Hippocampal formation (tissue), 2 donors: ENCODE measurements around the gene NPEPL1.

Experiments used
- DNase-seq, 2 donors: peaks; one replicate each; lab custom pipeline; 2025; lab: John Stamatoyannopoulos, UW

Gene NPEPL1

DNA sequence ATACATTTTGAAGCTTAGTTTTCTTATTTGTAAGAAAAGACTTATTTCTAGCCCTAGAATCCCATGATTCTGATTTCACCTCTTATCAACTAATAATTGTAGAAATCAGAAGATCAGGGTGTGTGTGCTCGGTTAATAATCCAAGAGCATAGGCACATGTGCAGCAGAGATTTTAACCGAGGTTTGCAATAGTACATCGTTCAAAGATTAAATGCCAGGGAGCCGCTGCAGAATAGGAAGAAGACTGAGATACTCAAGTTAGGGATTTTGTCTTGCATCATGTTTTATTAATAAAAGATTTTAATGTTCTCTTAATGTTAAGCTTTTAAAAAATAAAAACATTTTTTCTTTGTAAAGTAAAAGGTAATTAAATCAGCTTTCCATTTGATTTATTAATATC lies 34.6 kb upstream of the NPEPL1 start:
- DNase-seq: no peak

DNA sequence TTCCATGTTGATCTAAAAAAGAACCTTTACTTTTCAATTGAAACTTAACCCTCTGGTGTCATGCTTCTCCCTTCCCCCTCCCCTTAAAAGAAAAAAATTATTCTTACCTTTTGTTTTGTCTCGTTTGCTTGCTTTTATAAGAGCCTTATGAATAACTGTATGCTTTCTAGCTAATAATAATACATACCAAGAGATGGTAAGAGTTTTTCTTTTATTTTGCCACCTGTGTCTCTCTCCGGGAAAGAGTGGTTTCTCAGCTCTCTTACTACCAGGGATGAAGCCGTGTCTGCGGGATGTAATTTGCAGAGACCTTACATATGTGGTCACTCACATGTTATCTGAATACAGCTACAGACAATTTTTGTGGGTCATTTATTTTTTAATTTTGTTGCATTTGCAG lies 33.8 kb upstream of the NPEPL1 start:
- DNase-seq: no peak

DNA sequence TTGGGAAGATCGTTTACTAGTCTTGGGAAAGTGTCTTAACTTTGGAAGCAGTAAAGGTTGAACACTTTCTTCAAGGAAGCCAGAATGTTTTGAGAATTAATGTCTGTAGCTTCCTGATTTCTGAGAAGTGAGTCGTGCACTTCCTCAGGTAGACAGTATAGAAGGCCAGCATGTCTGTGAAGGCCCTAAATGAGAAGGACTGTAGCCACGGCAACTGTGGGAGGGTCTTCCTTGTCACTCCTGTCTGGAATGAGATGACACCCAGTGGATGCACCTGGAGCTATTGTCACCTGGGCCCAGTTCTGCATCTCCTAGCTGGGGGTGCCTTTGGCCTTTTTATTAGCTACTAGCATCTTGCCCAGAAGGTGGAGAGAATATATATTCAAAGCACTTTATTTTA lies 32.8 kb upstream of the NPEPL1 start:
- no peak for DNase-seq

DNA sequence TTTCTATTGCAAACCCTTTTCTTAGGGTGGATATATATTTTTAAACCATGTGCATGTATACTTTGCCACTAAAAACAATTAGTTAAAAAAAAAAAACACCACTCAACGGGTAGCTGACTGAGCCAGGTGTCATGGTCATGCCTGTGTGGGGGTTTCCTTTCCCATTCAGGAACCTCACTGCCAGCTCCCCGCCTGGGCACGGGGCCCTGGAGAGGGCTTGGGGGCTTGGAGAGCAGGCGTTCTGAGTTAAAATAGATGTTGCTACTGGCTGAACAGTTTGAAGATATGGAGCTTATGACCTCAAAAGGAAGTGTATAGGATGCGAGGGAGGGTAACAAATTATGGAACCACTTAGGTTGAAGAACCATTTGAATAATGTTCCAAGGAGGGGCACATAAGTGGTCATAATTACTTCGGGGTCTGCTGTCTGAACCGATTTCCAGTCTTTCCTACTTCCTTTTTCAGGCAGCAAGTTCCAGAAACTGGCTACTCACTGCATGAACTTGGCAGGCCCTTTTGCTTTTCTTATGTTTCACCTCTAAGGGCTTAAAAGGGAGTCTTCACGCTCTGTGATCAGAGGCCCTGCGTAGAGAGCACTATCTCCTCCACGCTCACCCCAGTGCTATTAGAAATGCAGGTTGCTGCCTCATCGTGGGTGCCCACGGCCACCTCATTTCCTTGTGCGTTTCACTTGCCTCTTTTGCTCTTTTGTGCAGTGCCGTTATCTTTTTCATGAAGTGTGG lies 31.6 kb upstream of the NPEPL1 start:
- DNase-seq: no peak

DNA sequence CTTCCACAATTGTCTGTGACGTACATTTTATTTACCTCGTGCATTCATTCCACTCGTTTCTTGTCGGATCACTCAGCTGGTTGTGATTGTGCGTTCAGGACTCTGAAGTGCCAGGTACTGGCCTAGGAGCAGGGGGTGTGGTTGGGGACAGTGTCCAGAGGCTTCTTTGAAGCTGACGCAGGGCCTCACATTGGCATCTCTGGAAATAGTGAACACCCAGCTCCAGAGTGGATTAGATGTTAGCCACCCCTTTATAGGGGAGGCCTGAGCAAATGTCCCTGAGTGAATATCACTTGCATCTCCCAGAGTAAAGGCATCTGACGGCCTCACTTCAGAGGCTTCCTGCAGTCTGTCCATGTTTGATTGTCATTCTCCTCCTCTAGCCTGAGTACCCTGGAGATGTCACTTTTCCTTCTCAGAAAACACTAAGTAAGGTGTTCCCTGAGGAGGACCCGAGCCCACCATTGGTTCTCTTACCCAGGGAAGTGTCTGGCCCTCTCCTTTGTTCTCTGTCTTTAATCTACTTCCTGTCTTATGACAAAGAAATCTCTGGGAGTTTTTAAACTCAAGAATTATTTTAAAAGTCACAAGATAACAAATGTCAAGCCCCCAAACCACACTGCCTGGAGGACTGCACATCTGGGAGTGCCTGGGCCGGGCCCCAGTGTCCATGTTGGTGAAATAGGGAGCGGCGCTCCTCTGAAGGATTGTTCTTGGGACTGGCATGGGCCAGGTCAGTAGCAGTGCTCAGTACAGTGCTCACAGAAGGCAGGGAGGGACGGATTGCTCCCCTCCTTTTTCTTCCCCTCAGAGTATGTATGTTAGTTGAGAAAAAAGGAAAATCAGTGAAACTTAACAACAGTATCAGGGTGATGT lies 30.8 kb upstream of the NPEPL1 start:
- no peak for DNase-seq

DNA sequence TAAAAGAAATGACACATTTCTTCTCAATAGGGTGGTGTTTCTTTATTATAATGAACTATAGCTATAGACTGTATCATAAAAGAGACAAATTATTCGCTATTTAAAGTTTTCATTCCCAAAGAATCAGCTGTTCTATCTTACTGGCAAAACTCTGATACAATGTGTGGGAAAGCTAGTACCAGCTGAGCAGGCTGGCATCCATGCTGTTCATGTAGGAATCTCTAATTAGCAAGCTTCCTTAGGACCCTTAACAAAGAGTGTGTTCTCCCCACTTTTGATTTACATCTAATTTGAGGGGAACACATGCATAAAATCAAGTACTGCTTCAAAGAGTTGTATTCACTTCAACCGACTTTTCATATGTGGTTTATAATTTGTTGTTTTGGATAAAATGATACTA lies 28.3 kb upstream of the NPEPL1 start:
- DNase-seq: no peak

DNA sequence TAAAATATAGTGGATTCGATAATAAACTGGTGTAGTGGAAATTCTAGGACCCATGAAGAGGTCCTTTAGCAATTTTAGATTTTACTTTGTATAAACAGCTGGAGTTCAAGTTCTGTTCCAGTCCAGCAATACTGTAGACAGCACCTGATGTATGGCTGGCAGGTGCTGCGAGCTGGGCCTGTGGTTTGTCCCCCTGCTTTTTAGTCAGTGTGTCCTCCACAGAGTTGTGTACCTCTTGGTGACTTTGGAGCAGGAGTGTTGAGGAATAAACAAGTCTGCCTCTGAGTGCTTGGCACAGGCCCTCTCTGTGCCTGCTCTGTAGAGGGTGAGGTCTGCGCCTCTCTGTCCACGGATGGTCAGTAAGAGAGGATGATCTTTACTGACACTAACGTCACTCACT lies 27.7 kb upstream of the NPEPL1 start:
- DNase-seq: no peak

DNA sequence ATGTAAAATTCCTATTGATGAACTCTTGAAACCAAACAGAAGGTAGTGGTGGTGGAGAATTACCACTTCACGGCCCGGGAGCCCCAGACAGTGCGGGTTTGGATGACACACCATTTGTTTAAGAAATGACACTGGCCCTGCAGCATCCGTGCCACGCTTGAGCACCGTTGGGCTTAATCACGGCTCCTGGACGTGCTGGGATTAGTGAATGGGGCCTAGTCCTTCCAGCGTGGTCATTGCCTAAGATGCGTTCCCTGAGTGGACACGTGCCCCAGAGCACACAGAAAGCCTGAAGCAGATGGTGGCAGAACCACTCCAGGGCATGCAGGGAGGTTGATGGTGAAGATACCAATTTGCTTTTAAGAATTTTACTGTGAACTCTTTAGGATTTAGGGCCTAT lies 27.0 kb upstream of the NPEPL1 start:
- DNase-seq: no peak

DNA sequence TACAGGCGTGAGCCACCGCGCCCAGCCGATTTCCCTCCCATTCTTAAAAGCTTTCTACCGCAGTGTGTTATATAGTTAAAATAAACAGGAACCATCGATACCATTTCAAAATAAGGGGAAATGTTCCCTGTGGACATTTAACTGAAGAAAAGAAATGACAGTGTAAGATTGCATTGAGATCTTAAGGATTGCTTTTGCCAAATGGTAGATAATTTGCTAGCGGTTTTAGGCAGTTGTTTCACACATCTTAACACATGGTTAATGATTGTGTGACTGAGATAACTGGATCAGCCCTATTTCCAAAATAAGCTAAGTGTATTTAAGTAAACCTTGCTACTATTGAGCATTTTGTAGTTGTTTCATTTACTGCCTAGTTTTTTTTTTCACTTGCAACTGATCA lies 25.9 kb upstream of the NPEPL1 start:
- no peak for DNase-seq

DNA sequence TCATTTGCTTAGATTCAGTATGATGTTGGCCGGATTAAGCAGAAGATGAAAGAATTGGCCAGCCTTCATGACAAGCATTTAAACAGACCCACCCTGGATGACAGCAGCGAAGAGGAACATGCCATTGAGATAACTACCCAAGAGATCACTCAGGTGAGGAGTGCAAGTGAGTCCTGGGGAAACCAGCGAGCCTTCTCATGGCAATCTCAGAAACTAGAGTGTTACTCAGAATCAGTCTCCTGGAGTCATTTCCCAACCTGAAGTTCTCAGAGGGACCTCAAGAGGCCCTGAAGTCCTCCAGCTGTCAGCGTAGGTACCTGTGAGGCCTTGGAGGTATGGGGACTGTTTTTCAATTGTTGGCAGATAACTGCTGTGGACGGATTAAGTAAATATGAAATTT lies 24.6 kb upstream of the NPEPL1 start:
- no peak for DNase-seq

DNA sequence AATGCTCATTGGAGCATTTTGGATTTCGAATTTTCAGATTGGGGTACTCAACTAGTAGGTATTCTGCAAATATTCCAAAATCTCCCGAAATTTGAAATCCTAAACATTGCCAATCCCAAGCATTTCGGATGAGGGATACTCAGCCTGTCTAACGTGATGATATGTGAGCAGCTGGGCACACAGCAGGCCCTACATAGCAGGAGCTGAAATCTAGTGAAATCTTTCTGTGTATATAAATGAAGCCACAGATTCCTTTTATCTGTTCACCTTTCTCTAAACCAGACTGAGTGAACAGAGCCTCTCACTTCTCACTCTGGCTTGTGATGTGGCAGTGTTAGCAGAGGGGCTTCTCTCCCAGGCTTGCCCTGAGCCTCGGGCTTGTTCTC lies 23.7 kb upstream of the NPEPL1 start:
- DNase-seq: no peak

DNA sequence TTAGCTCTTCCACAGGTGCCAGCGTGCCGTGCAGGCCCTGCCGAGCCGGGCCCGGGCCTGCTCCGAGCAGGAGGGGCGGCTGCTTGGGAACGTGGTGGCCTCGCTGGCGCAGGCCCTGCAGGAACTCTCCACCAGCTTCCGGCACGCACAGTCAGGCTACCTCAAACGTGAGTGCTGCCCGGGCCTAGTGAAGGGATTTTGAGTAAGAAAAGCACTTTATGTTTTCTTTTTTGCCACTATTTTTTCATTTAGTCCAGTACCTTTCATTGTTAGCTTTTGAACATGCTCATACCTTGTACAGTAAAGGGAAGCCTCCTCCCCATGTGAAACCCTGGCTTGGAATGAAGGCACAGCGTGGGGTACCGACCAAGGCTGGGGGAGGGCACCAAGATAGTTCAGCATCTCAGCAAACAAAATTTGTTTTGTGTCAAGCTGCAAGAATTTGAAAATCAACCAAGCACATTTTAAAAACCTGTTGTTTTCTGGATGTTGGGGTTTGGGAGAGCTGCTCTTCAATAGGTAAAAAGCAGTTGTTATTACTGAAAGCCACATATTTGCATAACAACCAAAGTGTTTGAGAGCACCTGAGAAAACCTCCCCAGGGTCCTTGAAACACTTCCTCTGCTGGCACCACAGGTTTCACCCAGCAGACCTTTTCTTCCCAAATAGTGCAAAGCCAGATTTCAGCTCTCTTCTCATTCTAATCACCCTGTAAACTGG lies 23.2 kb upstream of the NPEPL1 start:
- DNase-seq: no peak

DNA sequence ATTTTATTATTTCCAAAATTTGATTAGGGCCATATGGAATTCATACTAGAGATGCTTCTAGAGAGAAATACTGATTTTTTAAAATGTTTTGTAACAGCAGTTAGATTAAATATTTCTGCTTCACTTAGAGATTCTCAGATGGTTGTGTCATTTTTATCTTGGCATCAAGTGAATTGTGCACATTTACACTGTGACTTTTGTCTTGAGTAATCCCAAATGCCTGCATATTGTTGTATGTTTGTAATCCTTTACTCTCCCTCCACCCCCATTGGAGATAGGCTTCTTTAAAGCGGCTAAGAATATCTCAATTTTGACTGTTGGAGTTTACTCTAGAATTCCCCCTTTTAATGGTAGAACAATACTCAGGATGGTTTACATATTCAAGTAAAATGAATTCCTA lies 22.5 kb upstream of the NPEPL1 start:
- DNase-seq: no peak

DNA sequence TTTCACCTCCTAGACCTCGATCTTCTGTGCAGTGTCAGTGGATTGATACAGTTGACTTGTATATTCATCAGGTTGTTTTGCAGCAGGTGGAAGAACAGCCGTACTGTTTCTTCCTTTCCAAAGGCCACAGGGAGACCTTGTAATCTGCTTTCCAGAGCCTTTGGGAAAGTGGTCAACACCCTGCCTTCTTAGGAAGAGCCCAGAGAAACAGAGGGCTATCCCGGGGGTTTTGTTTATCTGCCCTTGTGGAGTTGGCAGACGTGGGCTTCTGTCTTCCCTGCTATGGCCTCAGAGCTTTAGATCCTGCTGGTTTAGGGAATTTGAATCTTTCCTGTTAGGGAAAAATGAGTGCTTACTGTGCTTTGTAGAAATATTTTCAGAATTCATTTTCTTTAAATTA lies 21.9 kb upstream of the NPEPL1 start:
- no peak for DNase-seq

DNA sequence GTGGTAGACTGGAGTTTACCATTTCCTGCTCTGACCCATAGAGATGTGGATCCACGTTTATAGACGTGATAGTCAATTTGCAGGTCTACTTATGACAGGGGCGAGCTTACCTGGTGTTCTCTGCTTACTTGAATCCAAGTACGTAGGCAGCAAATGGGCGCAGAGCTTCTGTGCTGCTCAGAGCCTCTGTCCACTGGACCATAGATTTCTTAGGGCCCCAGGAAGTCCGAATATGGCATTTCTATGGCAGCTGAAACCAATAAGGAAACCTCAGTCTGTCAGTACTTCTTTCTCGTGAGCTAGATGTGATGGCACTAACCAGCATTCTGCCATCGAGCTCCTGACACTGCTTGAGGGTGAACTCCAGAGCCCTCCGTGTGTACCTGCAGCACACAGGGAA lies 19.5 kb upstream of the NPEPL1 start:
- no peak for DNase-seq

DNA sequence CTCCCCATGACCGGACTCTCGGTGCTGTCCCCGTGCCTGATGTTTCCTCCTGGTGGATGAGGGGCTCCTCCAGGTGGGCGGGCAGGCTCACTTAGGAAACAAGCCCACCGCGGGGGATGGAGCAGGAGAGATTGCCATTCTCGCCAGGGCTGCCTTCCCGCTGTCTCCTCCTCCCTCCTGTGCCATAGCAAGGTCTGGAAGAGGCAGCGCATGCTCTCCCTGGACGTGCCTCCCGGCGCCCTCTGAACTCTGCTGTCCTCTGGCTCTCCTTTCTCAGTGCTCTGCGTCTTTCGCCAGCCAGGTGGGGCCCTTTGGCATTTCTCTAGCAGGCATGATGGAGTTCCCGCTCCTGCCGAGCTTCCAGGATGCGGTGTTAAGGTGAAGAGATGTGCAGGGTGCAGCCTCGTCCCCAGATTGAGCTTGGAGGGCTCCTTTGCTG lies 17.4 kb upstream of the NPEPL1 start:
- no peak for DNase-seq

DNA sequence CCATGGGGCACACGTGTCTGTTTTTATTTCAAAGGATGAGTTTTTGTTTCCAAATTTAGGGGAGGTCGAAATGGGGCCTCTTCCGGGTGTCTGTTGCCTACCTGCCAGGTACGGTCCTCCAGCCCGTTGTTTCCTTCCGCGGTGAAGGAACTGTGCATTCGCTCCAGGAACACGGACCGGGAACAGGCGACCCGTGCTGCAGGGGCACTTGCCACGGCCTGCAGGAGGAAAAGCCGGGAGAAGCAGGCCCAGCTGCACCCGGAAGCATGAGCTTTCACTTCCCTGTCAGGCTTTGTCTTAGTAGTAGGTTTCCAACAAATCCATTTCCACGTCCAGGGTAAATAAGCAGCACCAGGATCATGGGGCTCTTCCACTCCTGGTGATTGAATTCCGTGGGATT lies 17.0 kb upstream of the NPEPL1 start:
- no peak for DNase-seq

DNA sequence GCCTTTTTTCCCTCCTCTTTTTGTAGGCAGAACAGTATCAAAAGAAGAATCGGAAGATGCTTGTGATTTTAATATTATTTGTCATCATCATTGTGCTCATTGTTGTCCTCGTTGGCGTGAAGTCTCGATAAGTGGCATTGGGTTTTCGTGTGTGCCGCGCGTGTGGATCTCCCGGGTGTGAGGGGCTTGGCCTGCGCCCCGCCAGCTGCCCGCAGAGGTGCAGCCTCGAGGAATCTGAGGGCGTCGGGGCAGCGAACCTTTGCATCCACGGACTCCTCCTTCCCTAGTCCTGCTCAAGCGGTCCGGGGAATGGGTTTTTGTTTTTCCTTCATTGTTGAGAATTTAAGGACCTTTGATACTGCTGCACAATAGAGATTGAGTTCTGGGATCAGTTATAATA lies 16.4 kb upstream of the NPEPL1 start:
- no peak for DNase-seq

DNA sequence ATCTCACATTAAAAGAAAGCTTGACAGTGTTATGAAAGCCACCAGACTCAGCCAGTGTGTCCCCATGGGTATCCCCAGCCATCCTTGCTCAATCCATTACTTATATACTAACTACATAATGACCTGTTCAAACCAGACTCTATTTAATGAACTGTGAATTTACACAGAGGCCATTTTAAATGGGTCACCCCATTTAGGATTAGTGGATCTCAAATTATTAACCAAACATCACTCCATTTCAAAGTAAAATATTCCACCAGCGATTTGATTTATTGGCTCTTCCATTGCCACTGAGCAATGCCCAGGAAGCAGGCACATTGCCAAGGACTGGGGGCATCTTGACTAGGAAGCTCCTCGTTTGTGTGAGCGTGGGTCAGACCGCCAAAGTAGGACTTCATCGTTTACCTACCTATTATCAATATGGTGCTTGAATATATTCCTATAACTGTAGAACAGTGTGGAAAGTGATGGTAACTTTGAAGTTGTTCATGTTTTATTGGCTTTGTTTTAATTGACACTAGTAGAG lies 15.5 kb upstream of the NPEPL1 start:
- DNase-seq: no peak

DNA sequence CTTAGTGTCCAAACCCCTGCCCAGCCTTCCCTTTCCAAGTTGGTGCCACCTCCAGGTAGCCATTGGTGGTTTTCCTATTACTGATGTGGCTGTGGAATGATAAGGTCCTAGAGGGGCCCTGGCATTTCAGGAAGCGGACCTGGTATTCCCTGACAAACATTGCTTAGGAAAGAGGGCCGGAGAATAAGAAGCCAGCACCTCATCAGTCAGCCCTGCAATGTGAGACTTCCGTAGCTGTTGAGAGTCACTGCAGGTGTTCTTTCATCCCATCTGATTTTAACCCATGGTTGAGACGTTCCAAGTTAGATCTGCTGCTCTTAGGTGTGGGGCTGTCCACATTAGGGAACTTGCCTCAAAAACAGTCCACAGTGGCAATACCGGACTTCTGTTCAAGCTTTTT lies 14.8 kb upstream of the NPEPL1 start:
- no peak for DNase-seq

DNA sequence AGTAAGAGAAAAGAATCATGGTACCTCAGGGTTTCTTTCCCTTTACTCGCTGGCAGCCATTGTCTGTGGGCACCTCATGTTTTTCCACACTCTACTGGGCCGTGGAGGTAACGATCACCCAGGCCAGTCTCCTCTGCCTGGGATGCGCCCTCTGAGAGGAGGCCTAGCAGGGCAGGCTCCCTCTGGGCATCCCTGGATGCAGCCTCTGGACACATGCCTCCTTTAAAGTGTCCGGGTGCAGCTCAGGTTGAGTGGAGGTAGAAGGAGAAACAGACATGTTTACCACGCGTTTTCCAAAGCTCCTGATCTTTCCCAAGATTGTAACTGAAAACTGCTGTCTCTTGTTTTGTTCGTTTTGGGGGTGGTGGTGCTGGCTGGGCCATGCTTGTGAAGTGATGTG lies 13.8 kb upstream of the NPEPL1 start:
- no peak for DNase-seq

DNA sequence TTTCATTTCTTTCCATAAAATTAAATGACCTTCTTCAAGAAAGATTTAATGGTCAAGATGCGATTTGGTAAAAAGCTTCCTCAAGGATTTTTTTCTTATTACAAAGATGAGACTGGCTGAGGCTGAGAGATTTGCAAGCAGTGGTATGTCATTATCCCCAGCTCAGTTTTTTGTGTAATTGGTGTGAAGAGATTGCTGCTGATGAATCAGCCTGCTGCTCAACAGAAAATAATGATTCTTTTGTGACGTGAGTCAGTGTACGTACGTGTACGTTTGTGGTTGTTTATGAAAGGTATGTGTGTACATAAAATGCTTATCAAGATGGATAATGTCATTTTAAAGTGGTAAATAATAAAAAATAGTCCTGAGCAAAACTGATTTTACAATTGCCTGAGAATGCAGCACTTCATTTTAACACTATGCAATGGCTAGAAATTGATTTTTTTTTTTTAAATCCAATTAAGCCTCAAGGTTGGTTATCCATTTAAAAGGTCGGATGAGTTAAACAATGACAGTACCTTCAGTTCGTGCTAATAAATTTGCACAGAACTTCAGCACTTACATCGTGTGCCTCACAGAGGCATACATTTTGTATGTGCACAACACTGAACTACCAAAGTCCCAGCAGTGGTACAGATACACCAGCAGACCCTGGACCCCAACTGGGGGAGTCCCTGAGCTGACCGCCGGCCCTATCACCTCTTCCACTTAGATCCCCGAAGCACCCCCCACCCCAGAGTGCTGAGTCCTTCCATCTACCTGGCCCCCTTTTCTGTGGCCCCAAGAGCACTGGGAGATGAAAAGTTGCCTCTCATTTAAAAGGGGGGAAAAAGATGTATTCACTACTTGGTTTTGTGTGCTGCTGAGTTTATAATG lies 9.7 kb upstream of the NPEPL1 start:
- DNase-seq: no peak
